Stimulated activated CD8-positive, alpha-beta memory T cell treated with anti-CD3 and anti-CD28 coated beads, Interleukin-4, amount 100 ng/mL, for 1 hour (primary cell): Measurements from ENCODE around the gene PHC2.
A peak's percentile ranks its signal among the peaks of the same experiment; 100 is the strongest.
"Not testable (repeated sequence)": the region's sequence is repeated elsewhere in the genome, so short reads cannot be mapped to it uniquely, and the experiment has no call there.

Experiments
- DNase-seq, 2 donors: peaks; one replicate each; pipeline ENCODE4 v3.0.0-alpha.2; 2020; ENCODE audit warnings: low read depth in 2 of 2, low spot score in 1 of 2

The PHC2 gene

GRCh38 chr1:33317354-33317753, 113.5 kb downstream of the PHC2 start:
- DNase-seq = no peak

GRCh38 chr1:33316601-33317000, 114.3 kb downstream of the PHC2 start:
- DNase-seq = no peak

- no peak for DNase-seq
Observed at GRCh38 chr1:33314416-33314815, 116.5 kb downstream of the PHC2 start.

- DNase-seq = no peak
Observed at GRCh38 chr1:33312413-33312749, 118.5 kb downstream of the PHC2 start.

DNA sequence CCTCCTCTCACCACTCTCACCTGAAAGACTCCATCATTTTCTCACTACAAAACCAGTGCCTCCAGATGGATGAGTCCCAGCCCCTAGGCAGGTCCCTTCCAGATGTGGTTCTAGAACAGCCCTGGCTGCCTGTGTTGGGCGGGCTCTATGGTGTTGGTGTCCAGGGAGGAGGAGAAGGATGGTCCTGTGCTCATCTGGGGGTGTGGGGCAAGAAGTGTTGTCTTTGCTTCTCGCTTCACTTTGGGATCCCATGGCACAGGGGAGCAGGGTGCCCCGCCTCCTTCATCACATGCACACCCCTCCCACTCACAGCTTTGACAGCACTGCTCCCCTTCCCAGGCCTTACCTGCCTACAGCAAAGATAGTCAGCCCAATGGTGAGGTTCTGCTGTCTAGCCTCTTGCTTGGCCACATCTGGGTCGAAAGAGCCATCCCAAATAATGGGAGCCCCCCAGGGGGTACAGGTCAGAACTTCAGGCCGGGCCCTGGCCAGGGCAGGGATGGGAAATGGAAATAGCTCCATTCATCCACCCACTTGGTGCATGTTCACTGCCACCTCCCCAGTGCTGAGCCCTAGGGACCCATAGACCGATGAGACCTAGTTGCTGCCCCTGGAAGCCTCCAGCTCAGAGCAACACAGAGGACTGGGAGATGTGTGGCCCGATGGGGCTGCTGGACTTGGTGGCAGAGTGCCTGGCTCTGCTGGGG, 119.0 kb downstream of the PHC2 start:
- no peak for DNase-seq

- DNase-seq = no peak
Observed at GRCh38 chr1:33310702-33311101, 120.2 kb downstream of the PHC2 start.

DNA sequence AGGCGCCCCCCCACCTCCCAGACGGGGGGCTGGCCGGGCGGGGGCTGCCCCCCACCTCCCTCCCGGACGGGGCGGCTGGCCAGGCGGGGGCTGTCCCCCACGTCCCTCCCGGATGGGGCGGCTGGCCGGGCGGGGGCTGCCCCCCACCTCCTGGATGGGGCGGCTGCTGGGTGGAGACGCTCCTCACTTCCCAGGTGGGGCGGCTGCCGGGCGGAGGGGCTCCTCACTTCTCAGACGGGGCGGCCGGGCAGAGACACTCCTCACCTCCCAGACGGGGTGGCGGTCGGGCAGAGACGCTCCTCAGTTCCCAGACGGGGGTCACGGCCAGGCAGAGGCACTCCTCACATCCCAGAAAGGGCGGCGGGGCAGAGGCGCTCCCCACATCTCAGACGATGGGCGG, 121.5 kb downstream of the PHC2 start:
- DNase-seq = not testable (repeated sequence)

DNA sequence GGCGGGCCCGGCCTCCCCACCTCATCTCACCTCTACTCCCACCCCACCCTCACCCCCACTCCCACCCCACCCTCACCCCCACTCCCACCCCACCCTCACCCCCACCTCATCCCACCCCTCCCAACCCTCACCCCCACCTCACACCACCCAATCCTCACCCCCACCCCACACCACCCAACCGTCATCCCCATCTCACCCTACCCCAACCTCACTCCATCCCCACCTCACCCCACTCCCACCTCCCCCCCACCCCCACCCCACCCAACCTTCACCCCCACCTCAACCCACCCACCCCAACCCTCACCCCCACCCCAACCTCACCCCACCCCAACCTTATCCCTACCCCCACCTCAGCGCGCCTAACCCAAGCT, 123.4 kb downstream of the PHC2 start:
- no peak for DNase-seq

- no peak for DNase-seq
Observed at GRCh38 chr1:33306653-33307493, 124.0 kb downstream of the PHC2 start.

DNA sequence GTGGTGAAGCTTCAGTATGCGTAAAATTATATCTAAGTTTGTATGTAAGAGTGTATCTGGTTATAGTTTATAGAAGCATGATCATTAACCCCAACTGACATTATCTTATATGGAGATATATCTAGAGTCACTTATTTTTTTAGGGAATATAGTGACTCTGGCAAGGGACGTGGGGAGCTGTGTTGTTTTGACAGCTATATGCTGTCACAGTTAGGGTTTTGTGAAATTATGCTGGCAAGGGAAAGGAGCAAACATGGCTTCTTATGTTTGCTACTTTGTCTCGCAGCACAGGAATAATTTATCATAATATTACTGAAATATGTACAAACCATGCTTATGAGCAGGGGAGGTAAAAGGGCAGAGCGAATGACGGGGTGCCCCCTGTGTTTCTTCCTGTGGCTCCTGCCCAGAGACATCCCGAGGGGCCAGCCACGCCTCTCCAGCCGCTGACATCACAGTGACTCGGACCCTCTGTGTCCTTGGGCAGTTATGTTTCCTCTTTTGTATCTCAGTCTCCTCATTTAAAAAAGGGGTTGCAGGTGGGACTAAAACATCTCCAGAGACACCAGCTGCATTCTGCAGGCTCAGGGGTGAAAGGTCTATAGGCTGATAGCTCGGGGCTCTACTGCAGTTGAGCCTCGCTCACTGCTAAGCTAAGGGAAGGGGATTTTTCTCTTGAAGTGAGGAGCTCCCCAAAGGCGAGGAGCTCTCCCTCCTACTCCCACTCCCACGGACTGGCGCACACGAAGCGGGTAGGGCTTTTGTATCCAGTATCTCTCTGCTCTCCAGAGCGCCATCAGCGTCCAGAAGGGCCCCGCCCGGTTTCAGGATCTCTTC, 124.9 kb downstream of the PHC2 start:
- DNase-seq = no peak

DNA sequence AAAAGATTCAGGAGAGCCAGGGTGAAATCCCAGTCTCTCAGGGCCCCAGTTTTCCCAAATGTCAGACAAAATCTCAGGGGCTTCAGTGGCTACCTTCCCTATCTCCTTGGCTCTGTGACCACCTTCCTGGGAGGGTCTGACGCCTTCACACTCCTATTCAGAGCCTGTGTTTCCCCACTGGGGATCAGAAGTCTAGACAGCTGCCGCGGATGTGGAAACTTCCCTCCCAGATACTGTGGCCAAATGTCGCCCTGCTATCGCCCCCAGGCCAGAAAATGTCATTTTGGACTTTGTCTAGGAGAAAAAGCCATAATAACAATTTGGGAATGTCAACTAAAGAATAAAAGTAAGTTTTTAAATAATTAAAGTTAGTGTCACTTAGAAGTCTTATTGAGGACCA, 125.9 kb downstream of the PHC2 start:
- DNase-seq = no peak

- no peak for DNase-seq
Observed at GRCh38 chr1:33302325-33302724, 128.6 kb downstream of the PHC2 start.

DNA sequence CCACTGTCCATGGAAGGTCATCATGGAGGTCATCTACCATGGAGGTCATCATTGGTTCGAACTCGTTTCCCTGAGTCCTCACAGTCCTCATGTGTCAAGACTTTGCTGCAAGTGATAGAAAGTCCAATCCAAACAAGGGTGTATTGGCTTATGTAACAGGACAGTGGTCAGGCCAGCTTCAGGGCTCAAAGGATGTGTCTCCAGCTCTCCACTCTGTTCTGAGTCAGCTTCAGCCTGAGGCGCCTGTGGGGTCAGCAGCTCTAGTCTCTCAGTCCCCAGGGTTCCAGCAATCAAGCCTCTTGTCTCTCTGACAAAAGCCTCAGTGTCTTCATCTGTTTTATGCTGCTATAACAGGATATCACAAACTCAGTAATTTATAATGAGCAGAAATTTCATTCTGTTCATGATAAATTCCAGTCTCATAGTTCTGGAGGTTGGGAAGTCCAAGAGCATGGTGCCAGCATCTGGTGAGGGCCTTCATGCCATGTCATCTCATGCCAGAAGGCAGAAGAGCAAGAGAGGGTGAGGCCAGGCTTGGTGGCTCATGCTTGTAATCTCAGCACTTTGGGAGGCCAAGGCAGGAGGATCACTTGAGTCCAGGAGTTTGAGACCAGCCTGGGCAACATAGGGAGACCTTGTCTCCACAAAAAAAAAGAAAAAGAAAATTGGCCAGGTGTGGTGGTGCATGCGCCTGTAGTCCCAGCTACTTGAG, 129.5 kb downstream of the PHC2 start:
- no peak for DNase-seq

- no peak for DNase-seq
Observed at GRCh38 chr1:33300673-33301072, 130.2 kb downstream of the PHC2 start.

DNA sequence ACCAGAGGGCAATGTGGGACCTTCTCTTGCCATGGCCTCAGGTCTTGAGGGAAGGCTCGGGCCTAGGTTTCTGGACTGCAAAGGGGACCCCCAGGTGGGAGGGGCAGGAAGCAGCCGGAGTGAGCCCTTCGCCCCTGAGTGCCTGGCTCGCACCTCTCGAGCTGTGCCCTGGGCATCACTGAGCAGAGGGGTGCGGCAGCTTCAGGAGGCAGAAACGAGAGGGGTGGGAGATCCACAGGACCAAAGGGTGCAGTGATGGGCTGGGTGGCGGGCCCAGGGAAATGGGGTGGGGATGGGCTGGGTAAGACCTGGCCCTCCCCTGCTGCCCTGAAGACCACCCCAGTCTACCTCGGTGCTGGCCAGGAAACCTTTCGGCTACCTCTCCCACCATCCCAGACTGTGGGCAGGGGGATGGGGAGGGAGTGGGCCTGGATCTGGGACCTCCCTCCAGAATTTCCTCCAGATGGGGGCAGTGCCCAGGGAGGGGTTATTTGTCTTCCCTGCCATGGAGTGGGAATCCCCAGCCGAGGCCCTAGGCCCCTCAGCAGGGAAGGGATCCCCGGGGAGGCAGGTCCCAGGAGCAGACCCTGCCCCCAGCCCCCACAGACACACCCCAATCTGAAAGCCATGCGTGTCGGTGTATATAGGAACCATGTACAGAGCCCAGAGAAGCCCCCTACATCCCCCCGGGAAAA, 131.3 kb downstream of the PHC2 start:
- DNase-seq = no peak

GRCh38 chr1:33298623-33299277, 132.1 kb downstream of the PHC2 start:
- peak in 1 of 2 donors; percentile 14 for DNase-seq

GRCh38 chr1:33297911-33298622, 132.8 kb downstream of the PHC2 start:
- no peak for DNase-seq

GRCh38 chr1:33296824-33297223, 134.1 kb downstream of the PHC2 start:
- no peak for DNase-seq

- DNase-seq = no peak
Observed at GRCh38 chr1:33296082-33296458, 134.8 kb downstream of the PHC2 start.
